A673 (cell line): ENCODE results near the gene BMPR1B. TPM values are rescaled to one million over a fixed set of nuclear protein-coding genes. Genes with fewer than 3 reads are reported as not detected.

Source experiments
- BruUV-seq: library from RNA; stranded (reverse); fragments of 400-500 nt; replicated peaks from 2 replicates; lab custom pipeline; 2021; lab: Mats Ljungman, UMichigan
- CTCF ChIA-PET: fragments of 300-600 bp; sonication (Branson Sonifier 250); formaldehyde crosslinking; loops from one replicate; lab custom pipeline; 2022; ENCODE audit warnings: antibody characterized with exemption; lab: Charles Lee
- POLR2A ChIA-PET: fragments of 300-600 bp; sonication (Branson Sonifier 250); formaldehyde crosslinking; loops from one replicate; lab custom pipeline; 2022; ENCODE audit warnings: antibody characterized with exemption; ENCODE audit not compliant: low non-redundant PET; lab: Charles Lee
- DNase-seq: peaks from one replicate; pipeline ENCODE4 v3.0.0-alpha.2; 2015; ENCODE audit warnings: low spot score
- H3K27ac ChIP-seq: fragments of 200-600 bp; sonication (generic); 2 replicates; pipeline ENCODE4 v1.5.1; 2016; ENCODE audit warnings: mixed run types, low read depth, mild to moderate bottlenecking, mixed read lengths, antibody characterized with exemption, low read length; ENCODE audit not compliant: poor library complexity, severe bottlenecking
- H3K27me3 ChIP-seq: fragments of 200-600 bp; sonication (generic); replicated peaks from 2 replicates; pipeline ENCODE4 v1.6.1; 2017; ENCODE audit warnings: mixed run types, low read depth, mild to moderate bottlenecking, mixed read lengths, antibody characterized with exemption, low read length; ENCODE audit not compliant: insufficient read depth, poor library complexity
- H3K36me3 ChIP-seq: fragments of 200-600 bp; sonication (generic); 2 replicates; pipeline ENCODE4 v1.6.1; 2016; ENCODE audit warnings: mixed run types, mild to moderate bottlenecking, mixed read lengths, antibody characterized with exemption, low read length; ENCODE audit not compliant: insufficient read depth, poor library complexity, severe bottlenecking
- H3K4me1 ChIP-seq: fragments of 200-600 bp; sonication (generic); 2 replicates; pipeline ENCODE4 v1.6.1; 2017; ENCODE audit warnings: mixed run types, mild to moderate bottlenecking, mixed read lengths, antibody characterized with exemption, low read length; ENCODE audit not compliant: insufficient read depth, poor library complexity, severe bottlenecking
- H3K4me3 ChIP-seq: fragments of 200-600 bp; sonication (generic); 2 replicates; pipeline ENCODE4 v1.5.1; 2016; ENCODE audit warnings: low read depth, mixed run types, mild to moderate bottlenecking, mixed read lengths, low read length; ENCODE audit not compliant: poor library complexity, severe bottlenecking
- H3K9me3 ChIP-seq: fragments of 200-600 bp; sonication (generic); 2 replicates; pipeline ENCODE4 v1.6.1; 2016; ENCODE audit warnings: mixed run types, low read depth, mild to moderate bottlenecking, mixed read lengths, antibody characterized with exemption, low read length; ENCODE audit not compliant: poor library complexity, severe bottlenecking
- CTCF ChIP-seq: fragments of 300-800, 200-600 bp; sonication (generic); conservative IDR thresholded peaks from 2 replicates; pipeline ENCODE4 v1.5.1; 2017; ENCODE audit warnings: low read depth, mild to moderate bottlenecking, antibody characterized with exemption, low read length, moderate library complexity, mixed read lengths
- EZH2 ChIP-seq: fragments of 200-600 bp; sonication (generic); IDR thresholded peaks from 2 replicates; pipeline ENCODE4 v1.6.1; 2017; ENCODE audit warnings: borderline replicate concordance, low read depth, mild to moderate bottlenecking, mixed read lengths, antibody characterized with exemption, low read length; ENCODE audit not compliant: poor library complexity, severe bottlenecking
- intact Hi-C: fragments of 100-400 bp; cut with micrococcal nuclease; formaldehyde crosslinking; loops from one replicate; pipeline ENCODE4 v1.10.0; 2022; ENCODE audit not compliant: unreplicated experiment
- total RNA-seq: library from RNA; stranded (reverse); gene quantifications from 2 replicates; pipeline ENCODE4 v1.2.3, GENCODE V29; 2021

The BMPR1B gene
- total RNA-seq, 1 experiment from 2014 or later: 2.2 TPM

DNA sequence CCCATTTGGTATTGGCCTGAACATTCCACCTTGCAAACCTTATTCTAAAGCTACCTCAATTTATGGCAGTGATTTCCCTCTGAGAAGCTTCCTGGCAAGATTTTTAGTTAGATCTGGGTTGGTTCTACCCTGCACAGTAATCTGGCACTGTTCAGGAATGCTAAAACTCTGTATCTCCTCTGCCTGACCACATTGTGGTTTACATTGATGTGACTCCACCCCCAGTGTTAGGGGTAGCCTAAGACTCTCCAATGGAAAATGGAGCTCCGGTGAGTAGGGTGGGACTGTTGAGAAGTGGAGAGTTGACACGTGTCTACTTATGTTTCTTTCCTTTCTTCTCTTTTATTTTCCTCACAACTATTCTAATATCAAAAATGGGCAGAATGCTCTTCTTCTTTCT, 45.4 kb downstream of the BMPR1B start:
- Histone ChIP-seq H3K36me3 (no peaks in the 10 kb centered on the region), H3K4me1 (no peaks in the 10 kb centered on the region), H3K9me3 (no peaks in the 10 kb centered on the region), H3K4me3 (no peak overlapping the region), H3K27ac (no peak overlapping the region), H3K27me3 (no peaks in the 10 kb centered on the region)
- no TSS peak for BruUV-seq
- DNase-seq: no peak
- intact Hi-C loops: no loop called here
- ChIA-PET POLR2A (no interaction called here), CTCF (no interaction called here)
- TF ChIP-seq EZH2 (no peak), CTCF (no peak)

GRCh38 chr4:94804650-94805049, 46.9 kb downstream of the BMPR1B start:
- intact Hi-C loops: no loop called here

DNA sequence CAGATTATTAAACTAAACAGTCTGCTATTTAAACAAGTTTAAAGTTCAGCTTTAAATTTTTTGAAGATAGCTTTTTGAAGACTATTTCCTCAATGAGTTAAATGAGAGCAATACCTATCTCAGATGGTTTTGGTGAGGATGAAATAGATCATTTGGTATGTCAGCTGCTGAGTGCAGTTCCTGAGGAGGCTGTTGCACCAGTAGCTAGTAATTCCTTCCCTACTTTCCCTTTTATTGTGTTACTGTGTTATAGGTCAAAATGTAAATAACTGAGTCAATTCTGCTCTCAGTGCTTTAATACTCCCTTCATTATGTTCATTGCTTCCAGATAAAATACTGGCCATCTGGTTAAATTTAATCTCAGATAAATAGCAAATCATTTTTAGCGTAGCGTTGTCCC, 48.6 kb downstream of the BMPR1B start:
- intact Hi-C loops: no loop called here

More at GRCh38 chr4:94804650-94805049, 46.9 kb downstream of the BMPR1B start:
- BruUV-seq: no TSS peak
- Histone ChIP-seq H3K4me1 (no peaks in the 10 kb centered on the region), H3K9me3 (no peaks in the 10 kb centered on the region), H3K36me3 (no peaks in the 10 kb centered on the region), H3K27me3 (no peaks in the 10 kb centered on the region), H3K4me3 (no peak overlapping the region), H3K27ac (no peak overlapping the region)
- no peak for TF ChIP-seq EZH2
- TF ChIP-seq CTCF: no peak
- POLR2A ChIA-PET: no interaction called here
- CTCF ChIA-PET: no interaction called here
- no peak for DNase-seq

More for the DNA sequence above, 48.6 kb downstream of the BMPR1B start:
- H3K4me3 ChIP-seq: no peak overlapping the region
- H3K27me3 ChIP-seq: no peaks in the 10 kb centered on the region
- TF ChIP-seq CTCF (no peak), EZH2 (no peak)
- no peaks in the 10 kb centered on the region for H3K4me1 ChIP-seq
- no peaks in the 10 kb centered on the region for H3K9me3 ChIP-seq
- CTCF ChIA-PET: no interaction called here
- POLR2A ChIA-PET: no interaction called here
- H3K36me3 ChIP-seq: no peaks in the 10 kb centered on the region
- no peak for DNase-seq
- H3K27ac ChIP-seq: no peak overlapping the region
- BruUV-seq: no TSS peak
